Measurements from ENCODE around the gene IGFBP6. TPM values are rescaled to one million over a fixed set of nuclear protein-coding genes. Genes with fewer than 3 reads are reported as not detected.

The IGFBP6 gene
- total RNA-seq, 1 experiment from 2014 or later, result 4.2 TPM

GRCh38 chr12:53071591-53072551 is 25.6 kb upstream of the IGFBP6 start:
- Histone ChIP-seq H3T11ph (ENCODE audit: low read length) (no peak overlapping the region), H2AFZ (ENCODE audit: low read length) (no peak overlapping the region), H3K23me2 (ENCODE audit: insufficient read length, low read depth, low read length, poor library complexity, severe bottlenecking) (no peaks in the 10 kb centered on the region), H3K9ac (ENCODE audit: extremely low read depth, insufficient read length, low read length) (no peak overlapping the region), H2BK12ac (ENCODE audit: insufficient read length, low read depth, low read length) (no peak overlapping the region), H3K27me3 (ENCODE audit: insufficient read depth, low read length) (no peaks in the 10 kb centered on the region), H2AK5ac (ENCODE audit: insufficient read length, low read length) (no peak overlapping the region), H2BK20ac (ENCODE audit: low read depth, low read length, poor library complexity, severe bottlenecking) (no peak overlapping the region), H2BK15ac (ENCODE audit: low read depth, low read length) (no peak overlapping the region), H3K79me1 (ENCODE audit: insufficient read depth, low read depth, low read length, poor library complexity, severe bottlenecking) (no peaks in the 10 kb centered on the region), H3K79me2 (ENCODE audit: insufficient read depth, low read length) (no peaks in the 10 kb centered on the region), H3K56ac (ENCODE audit: insufficient read length, low read depth, low read length) (no peak overlapping the region), H4K5ac (ENCODE audit: insufficient read length, low read depth, low read length) (no peak overlapping the region), H3K9me3 (ENCODE audit: control insufficient read depth, low read depth, low read length) (no peaks in the 10 kb centered on the region), H4K91ac (ENCODE audit: insufficient read length, low read depth, low read length) (no peak overlapping the region), H2BK5ac (ENCODE audit: insufficient read length, low read length) (no peak overlapping the region), H4K8ac (replicated peaks; ENCODE audit: insufficient read length, low read depth, low read length) (no peak overlapping the region), H3K18ac (ENCODE audit: insufficient read length, low read depth, low read length) (no peak overlapping the region), H3K4me2 (ENCODE audit: insufficient read depth, insufficient read length, low read length) (no peak overlapping the region), H3K4me1 (ENCODE audit: insufficient read depth, low read length) (peaks cover 3% of the 10 kb centered on the region; the same call in 1 of the 2 replicates), H3K23ac (ENCODE audit: insufficient read length, low read depth, low read length) (no peak overlapping the region), H3K27ac (ENCODE audit: insufficient read length, low read depth, low read length) (no peak overlapping the region), H3K14ac (ENCODE audit: insufficient read depth, low read length) (no peak overlapping the region), H2BK120ac (ENCODE audit: low read depth, low read length, poor library complexity, severe bottlenecking) (no peak overlapping the region), H4K20me1 (ENCODE audit: control insufficient read depth, insufficient read depth, insufficient read length) (no peaks in the 10 kb centered on the region), H3K4ac (ENCODE audit: low read depth, low read length) (no peak overlapping the region)
- H3K36me3 Mint-ChIP-seq (ENCODE audit: insufficient read depth in 1 of 3, low read depth in 3 of 3), result peaks cover 12 to 37% (median 29%) of the 10 kb centered on the region in 3 experiments
- H3K27me3 Mint-ChIP-seq (ENCODE audit: low read depth), result peaks cover 5% of the 10 kb centered on the region
- peak; percentile 34 for DNase-seq
- peak overlapping the region in 1 of 2 experiments; percentile 19; a peak in 1 of 5 replicates for H3K4me3 Mint-ChIP-seq
- peak overlapping the region in 2 of 3 experiments; percentile 47 to 53; a peak in 2 of 7 replicates for H3K27ac Mint-ChIP-seq
- no peaks in the 10 kb centered on the region for H3K9me3 Mint-ChIP-seq
- WGBS (ENCODE audit: extremely low coverage, insufficient read length, low lambda C conversion rate), result no CpG with 5 or more reads among the region's 11 CpGs
- peaks cover 40 to 46% of the 10 kb centered on the region in 2 experiments for H3K4me1 Mint-ChIP-seq
- TF ChIP-seq CTCF (conservative IDR thresholded peaks at IDR 0.05), result peak; percentile 49; the same call in 2 of the 3 replicates
